IMR-90 (cell line): ENCODE data around the gene MTUS2. TPM values are rescaled to one million over a fixed set of nuclear protein-coding genes. Genes with fewer than 3 reads are reported as not detected.

Source experiments
- ATAC-seq: fragments of 200-7000 bp; cut with Tn5 transposase; 2 replicates; pipeline ENCODE4 v1.9.1; 2020; ENCODE audit warnings: low read depth, mild to moderate bottlenecking, moderate library complexity
- BruUV-seq: library from RNA; stranded (reverse); fragments of 400-500 nt; replicated peaks from 2 replicates; lab custom pipeline; 2021; lab: Mats Ljungman, UMichigan
- CTCF ChIA-PET: fragments of 300-600 bp; formaldehyde crosslinking; extraction: SDS; loops from one replicate; lab custom pipeline; 2021; ENCODE audit warnings: antibody characterized with exemption; lab: Yijun Ruan, JAX
- POLR2A ChIA-PET: fragments of 300-600 bp; sonication (Branson Sonifier 250); formaldehyde crosslinking; loops from one replicate; lab custom pipeline; 2022; ENCODE audit warnings: antibody characterized with exemption; ENCODE audit not compliant: unreplicated experiment; lab: Charles Lee
- DNase-seq: peaks from one replicate; pipeline ENCODE4 v3.0.0; 2013
- H2AFZ ChIP-seq: replicated peaks from 2 replicates; pipeline ENCODE3; 2013; ENCODE audit warnings: low read length, mild to moderate bottlenecking; ENCODE audit not compliant: poor library complexity
- H2AK5ac ChIP-seq: 2 replicates; pipeline ENCODE4 v1.6.1; 2013; ENCODE audit warnings: low read depth, low read length, inconsistent platforms
- H2AK9ac ChIP-seq: replicated peaks from 2 replicates; pipeline ENCODE3; 2013; ENCODE audit warnings: mild to moderate bottlenecking, low read depth, low read length, moderate library complexity; ENCODE audit not compliant: poor library complexity
- H2BK120ac ChIP-seq: 2 replicates; pipeline ENCODE4 v1.6.1; 2013; ENCODE audit warnings: low read depth, low read length, inconsistent platforms
- H2BK15ac ChIP-seq: 3 replicates; pipeline ENCODE4 v1.6.1; 2013; ENCODE audit warnings: low read depth, low read length, inconsistent platforms
- H2BK20ac ChIP-seq: 2 replicates; pipeline ENCODE4 v1.6.1; 2013; ENCODE audit warnings: low read depth, mild to moderate bottlenecking, inconsistent platforms, low read length, moderate library complexity
- H2BK5ac ChIP-seq: 2 replicates; pipeline ENCODE4 v1.6.1; 2013; ENCODE audit warnings: mild to moderate bottlenecking, low read depth, low read length, inconsistent platforms; ENCODE audit not compliant: poor library complexity, severe bottlenecking
- H3K14ac ChIP-seq: replicated peaks from 2 replicates; pipeline ENCODE4 v1.6.1; 2013; ENCODE audit warnings: low read depth, low read length, inconsistent platforms
- H3K18ac ChIP-seq: 2 replicates; pipeline ENCODE4 v1.6.1; 2013; ENCODE audit warnings: low read depth, low read length, control low read depth
- H3K23ac ChIP-seq: 2 replicates; pipeline ENCODE4 v1.6.1; 2013; ENCODE audit warnings: low read depth, low read length, inconsistent platforms
- H3K27ac ChIP-seq: 2 replicates; pipeline ENCODE4 v1.5.1; 2013; ENCODE audit warnings: mild to moderate bottlenecking, control low read depth, low read length; ENCODE audit not compliant: insufficient read depth
- H3K27me3 ChIP-seq: 2 replicates; pipeline ENCODE4 v1.6.1; 2013; ENCODE audit warnings: low read length; ENCODE audit not compliant: control insufficient read depth, insufficient read depth
- H3K36me3 ChIP-seq: 2 replicates; pipeline ENCODE4 v1.6.1; 2013; ENCODE audit warnings: low read length, mixed read lengths; ENCODE audit not compliant: control insufficient read depth, insufficient read depth
- H3K4ac ChIP-seq: 2 replicates; pipeline ENCODE4 v1.6.1; 2013; ENCODE audit warnings: low read depth, low read length, inconsistent platforms
- H3K4me1 ChIP-seq: 2 replicates; pipeline ENCODE4 v1.6.1; 2013; ENCODE audit warnings: low read length, mixed read lengths; ENCODE audit not compliant: control insufficient read depth, insufficient read depth
- H3K4me2 ChIP-seq: 2 replicates; pipeline ENCODE4 v1.6.1; 2013; ENCODE audit warnings: low read depth, mild to moderate bottlenecking, control low read depth, low read length, moderate library complexity
- H3K4me3 ChIP-seq: 2 replicates; pipeline ENCODE4 v1.5.1; 2013; ENCODE audit warnings: low read depth, mild to moderate bottlenecking, control low read depth, low read length, moderate library complexity; ENCODE audit not compliant: insufficient read depth
- H3K56ac ChIP-seq: 2 replicates; pipeline ENCODE4 v1.6.1; 2013; ENCODE audit warnings: low read length, inconsistent platforms; ENCODE audit not compliant: insufficient read depth; ENCODE audit errors: extremely low read depth
- H3K79me1 ChIP-seq, 2 experiments: 2 replicates each; pipeline ENCODE4 v1.6.1; 2013; ENCODE audit warnings: low read length in 2 of 2, inconsistent platforms in 1 of 2, low read depth in 1 of 2
- H3K9ac ChIP-seq: 2 replicates; pipeline ENCODE4 v1.6.1; 2013; ENCODE audit warnings: low read depth, low read length, control low read depth
- H3K9me1 ChIP-seq: 2 replicates; pipeline ENCODE4 v1.6.1; 2013; ENCODE audit warnings: low read length, inconsistent platforms; ENCODE audit not compliant: insufficient read depth
- H3K9me3 ChIP-seq: 2 replicates; pipeline ENCODE4 v1.6.1; 2013; ENCODE audit warnings: low read length; ENCODE audit not compliant: control insufficient read depth, insufficient read depth
- H4K20me1 ChIP-seq: 2 replicates; pipeline ENCODE4 v1.6.1; 2013; ENCODE audit warnings: low read length, inconsistent platforms; ENCODE audit not compliant: insufficient read depth
- H4K5ac ChIP-seq: 2 replicates; pipeline ENCODE4 v1.6.1; 2013; ENCODE audit warnings: mild to moderate bottlenecking, low read depth, low read length, control low read depth
- H4K8ac ChIP-seq, 2 experiments: 2 replicates each; pipeline ENCODE4 v1.6.1; 2013; ENCODE audit warnings: low read depth in 2 of 2, low read length in 2 of 2, control low read depth in 1 of 2, inconsistent platforms in 1 of 2
- H4K91ac ChIP-seq: 2 replicates; pipeline ENCODE4 v1.6.1; 2013; ENCODE audit warnings: low read depth, low read length, inconsistent platforms; ENCODE audit not compliant: insufficient read depth
- BHLHE40 ChIP-seq: fragments of 150-350 bp; IDR thresholded peaks from 2 replicates; pipeline ENCODE4 v1.6.1; 2016; ENCODE audit warnings: mild to moderate bottlenecking, low read depth, low read length
- CEBPB ChIP-seq: IDR thresholded peaks from 2 replicates; pipeline ENCODE4 v1.6.1; 2012; ENCODE audit warnings: low read depth, low read length, improper control_type of control experiment
- CHD1 ChIP-seq: IDR thresholded peaks from 2 replicates; pipeline ENCODE4 v1.6.1; 2012; ENCODE audit warnings: low read depth, low read length, improper control_type of control experiment
- CTCF ChIP-seq: conservative IDR thresholded peaks from 2 replicates; pipeline ENCODE4 v1.5.1; 2012; ENCODE audit warnings: mild to moderate bottlenecking, low read depth, low read length, improper control_type of control experiment
- FOS ChIP-seq: fragments of 150-350 bp; IDR thresholded peaks from 2 replicates; pipeline ENCODE4 v1.6.1; 2016; ENCODE audit warnings: low read depth, low read length
- MAZ ChIP-seq: IDR thresholded peaks from 2 replicates; pipeline ENCODE4 v1.6.1; 2012; ENCODE audit warnings: low read depth, mild to moderate bottlenecking, low read length, improper control_type of control experiment, moderate library complexity, borderline replicate concordance
- MXI1 ChIP-seq: IDR thresholded peaks from 2 replicates; pipeline ENCODE4 v1.6.1; 2012; ENCODE audit warnings: low read depth, mild to moderate bottlenecking, low read length, moderate library complexity, borderline replicate concordance
- POLR2A ChIP-seq: IDR thresholded peaks from 2 replicates; pipeline ENCODE4 v1.6.1; 2012; ENCODE audit warnings: mild to moderate bottlenecking, low read depth, low read length
- RAD21 ChIP-seq: IDR thresholded peaks from 2 replicates; pipeline ENCODE4 v1.6.1; 2012; ENCODE audit warnings: low read length, improper control_type of control experiment
- SMC3 ChIP-seq: fragments of 150-350 bp; IDR thresholded peaks from 2 replicates; pipeline ENCODE4 v1.6.1; 2016; ENCODE audit warnings: low read depth, mild to moderate bottlenecking, antibody characterized with exemption, low read length, moderate library complexity
- WGBS, 2 experiments: methylation state at CpG; one replicate each; pipeline versions ENCODE4 v1.1.5 to v1.1.7; 2013; ENCODE audit warnings: missing lambda C conversion rate in 2 of 2; ENCODE audit not compliant: insufficient read length in 1 of 2; ENCODE audit errors: extremely low coverage in 2 of 2; 5-methylcytosine and 5-hydroxymethylcytosine counted together
- dilution Hi-C: fragments of 300-500 bp; cut with HindIII; formaldehyde crosslinking; loops from one replicate; pipeline ENCODE4 v1.14.3; 2018; ENCODE audit warnings: low sequenced_read_pairs; ENCODE audit not compliant: unreplicated experiment
- in situ Hi-C: fragments of 300-500 bp; cut with MboI; formaldehyde crosslinking; loops from 3 replicates; pipeline ENCODE4 v1.14.3; 2019; ENCODE audit warnings: low sequenced_read_pairs, inconsistent platforms, mixed read lengths
- intact Hi-C: fragments of 100-400 bp; cut with micrococcal nuclease; formaldehyde crosslinking; loops from 2 replicates; pipeline ENCODE4 v1.10.0; 2022
- polyA plus RNA-seq, 3 experiments: library from polyadenylated mRNA; depleted of rRNA; stranded (reverse); fragments of >200 nt; gene quantifications; 2 replicates each; pipeline ENCODE4 v1.2.3, GENCODE V29; 2012; ENCODE audit warnings: low replicate concordance in 1 of 3
- total RNA-seq: library from RNA; depleted of rRNA; stranded (reverse); fragments of >200 nt; gene quantifications from 2 replicates; pipeline ENCODE4 v1.2.3, GENCODE V29; 2012

Gene MTUS2
- total and polyA plus RNA-seq, 2 of the 4 experiments (the other 2 are of a cell fraction): under 0.01 to 0.02 TPM

GRCh38 chr13:28978574-28978973, 158.4 kb downstream of the MTUS2 start:
- POLR2A ChIA-PET: no interaction called here
- intact Hi-C loops: no loop called here

More at GRCh38 chr13:28978574-28978973, 158.4 kb downstream of the MTUS2 start:
- no peak overlapping the region for H3K4me2 ChIP-seq
- no peak overlapping the region for H3K4ac ChIP-seq
- H3K14ac ChIP-seq: no peak overlapping the region
- H3K79me1 ChIP-seq: no peaks in the 10 kb centered on the region
- H3K9me3 ChIP-seq: peaks cover 12% of the 10 kb centered on the region
- H2BK20ac ChIP-seq: no peak overlapping the region
- peak overlapping the region; percentile 12 for H2AFZ ChIP-seq
- no peak overlapping the region for H4K5ac ChIP-seq
- DNase-seq: no peak
- no peak overlapping the region for H3K4me3 ChIP-seq
- CTCF ChIA-PET: no interaction called here
- no peak overlapping the region for H3K27ac ChIP-seq
- no peak for TF ChIP-seq CTCF
- no peak for TF ChIP-seq MXI1
- no peak for TF ChIP-seq SMC3
- no peak for TF ChIP-seq FOS
- no peak for TF ChIP-seq CEBPB
- TF ChIP-seq MAZ: no peak
- no peak for TF ChIP-seq RAD21
- TF ChIP-seq CHD1: no peak
- no peak for TF ChIP-seq POLR2A
- no peak for TF ChIP-seq BHLHE40
- no peak overlapping the region for H3K56ac ChIP-seq
- no peak overlapping the region for H2BK120ac ChIP-seq
- no peak overlapping the region for H2AK9ac ChIP-seq
- no peaks in the 10 kb centered on the region for H3K27me3 ChIP-seq
- ATAC-seq: no peak
- no peak overlapping the region for H3K18ac ChIP-seq
- no peak overlapping the region for H3K23ac ChIP-seq
- no peak overlapping the region for H4K91ac ChIP-seq
- dilution Hi-C loops (no loop called here), in situ Hi-C loops (no loop called here)
- H3K4me1 ChIP-seq: no peaks in the 10 kb centered on the region
- H2AK5ac ChIP-seq: no peak overlapping the region
- H4K20me1 ChIP-seq: no peaks in the 10 kb centered on the region
- no peaks in the 10 kb centered on the region for H3K9me1 ChIP-seq
- H3K36me3 ChIP-seq: no peaks in the 10 kb centered on the region
- WGBS, 2 experiments: no CpG with 5 or more reads among the region's 3 CpGs
- H4K8ac ChIP-seq: no peak overlapping the region
- no peak overlapping the region for H2BK5ac ChIP-seq
- BruUV-seq: no TSS peak
- H2BK15ac ChIP-seq: no peak overlapping the region
- no peak overlapping the region for H3K9ac ChIP-seq
